Breast epithelium (tissue), 4 donors: ENCODE results near the gene MPZL2. TPM values are rescaled to one million over a fixed set of nuclear protein-coding genes. Genes with fewer than 3 reads are reported as not detected.

Source experiments
- DNase-seq, 2 donors: peaks; one replicate each; pipeline ENCODE4 v3.0.0-alpha.2; 2019; ENCODE audit warnings: low spot score in 2 of 2
- H3K27ac ChIP-seq, 2 donors: fragments of 200-600 bp; sonication (generic) in 1 of 2; one replicate each; pipeline ENCODE4 v1.5.1; 2016 to 2019; ENCODE audit warnings: mild to moderate bottlenecking in 1 of 2
- H3K27me3 ChIP-seq, 2 donors: fragments of 200-600 bp; sonication (generic) in 1 of 2; one replicate each; pipeline versions ENCODE4 v1.5.1 to v1.6.0; 2017 to 2019; ENCODE audit warnings: control low read depth in 1 of 2, mild to moderate bottlenecking in 1 of 2
- H3K36me3 ChIP-seq: fragments of 200-600 bp; one replicate; pipeline ENCODE4 v1.5.1; 2019
- H3K4me1 ChIP-seq, 2 donors: fragments of 200-600 bp; sonication (generic); one replicate each; pipeline ENCODE4 v1.5.1; 2016 to 2019; ENCODE audit warnings: control low read depth in 1 of 2
- H3K4me3 ChIP-seq, 3 donors: fragments of 200-600 bp; sonication (generic); 1 replicate in 2 of 3; 2 replicates in 1 of 3; pipeline ENCODE4 v1.5.1; 2016 to 2019; ENCODE audit warnings: mild to moderate bottlenecking in 3 of 3, moderate library complexity in 2 of 3
- H3K9me3 ChIP-seq, 2 donors: fragments of 200-600 bp; sonication (generic) in 1 of 2; one replicate each; pipeline ENCODE4 v1.5.1; 2016 to 2019; ENCODE audit warnings: control low read depth in 1 of 2
- POLR2A ChIP-seq: fragments of 450-650 bp; IDR thresholded peaks from one replicate; pipeline ENCODE4 v1.6.1; 2016; ENCODE audit warnings: antibody characterized with exemption, mild to moderate bottlenecking, moderate library complexity
- POLR2AphosphoS5 ChIP-seq, 3 donors: sonication (generic); formaldehyde crosslinking; IDR thresholded peaks; one replicate each; pipeline ENCODE4 v1.6.1; 2017; ENCODE audit warnings: antibody characterized with exemption in 3 of 3
- intact Hi-C: fragments of 100-400 bp; cut with DNase I; formaldehyde crosslinking; loops from one replicate; pipeline ENCODE4 v1.15.1; 2023; ENCODE audit warnings: low total_unique reads
- total RNA-seq, 3 donors: library from RNA; depleted of rRNA; stranded (reverse); fragments of >200 nt; gene quantifications; one replicate each; pipeline ENCODE4 v1.1.0, GENCODE V29; 2016
- TF ChIP-seq, protein P1 (sequence below), 3 donors: fragments of 450-650 bp; IDR thresholded peaks; one replicate each; pipeline ENCODE4 v1.5.1; 2016 to 2017; ENCODE audit warnings: antibody characterized with exemption in 3 of 3, mild to moderate bottlenecking in 3 of 3, moderate library complexity in 3 of 3

MPZL2 gene
- total RNA-seq, 3 donors from 2014 or later = 4.6 to 73.1 (median 70.7) TPM

DNA sequence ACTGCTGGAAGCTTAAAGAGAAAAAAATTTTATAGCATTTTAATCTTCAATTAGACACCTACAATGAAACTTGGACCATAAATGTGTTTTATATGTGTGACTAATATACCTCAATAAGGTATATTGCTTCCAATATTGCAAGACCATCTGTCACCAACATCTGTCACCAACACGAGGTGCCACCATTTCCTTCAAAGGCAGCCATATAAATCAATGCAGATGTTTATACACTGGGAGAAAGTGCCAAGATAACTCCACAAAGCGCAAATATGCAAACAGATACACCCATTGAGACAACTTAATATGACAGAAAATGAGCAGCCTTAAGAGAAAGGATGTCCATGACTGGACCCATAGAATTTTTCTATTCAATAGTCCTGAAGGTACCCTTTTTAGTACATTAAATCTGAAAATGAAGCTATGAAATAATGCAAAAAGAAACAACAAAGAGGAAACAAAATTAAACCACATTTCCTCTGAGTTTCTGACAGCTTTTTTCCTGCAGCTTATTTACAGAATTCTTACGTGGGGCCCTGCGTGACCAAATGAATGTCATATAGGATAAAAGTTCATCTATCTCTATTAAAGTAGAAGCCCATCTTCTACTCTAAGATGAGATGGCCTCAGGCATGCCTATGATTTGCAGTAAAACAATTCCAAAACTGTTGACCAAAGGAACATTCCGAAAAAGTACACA, 24.4 kb downstream of the MPZL2 start:
- Histone ChIP-seq H3K4me3 (no peak overlapping the region), H3K9me3 (no peaks in the 10 kb centered on the region), H3K27ac (peak overlapping the region; percentile 92 to 95), H3K36me3 (no peaks in the 10 kb centered on the region), H3K4me1 (peaks cover 0 to 4% of the 10 kb centered on the region in 2 donors), H3K27me3 (no peaks in the 10 kb centered on the region)
- TF ChIP-seq, protein P1, sequence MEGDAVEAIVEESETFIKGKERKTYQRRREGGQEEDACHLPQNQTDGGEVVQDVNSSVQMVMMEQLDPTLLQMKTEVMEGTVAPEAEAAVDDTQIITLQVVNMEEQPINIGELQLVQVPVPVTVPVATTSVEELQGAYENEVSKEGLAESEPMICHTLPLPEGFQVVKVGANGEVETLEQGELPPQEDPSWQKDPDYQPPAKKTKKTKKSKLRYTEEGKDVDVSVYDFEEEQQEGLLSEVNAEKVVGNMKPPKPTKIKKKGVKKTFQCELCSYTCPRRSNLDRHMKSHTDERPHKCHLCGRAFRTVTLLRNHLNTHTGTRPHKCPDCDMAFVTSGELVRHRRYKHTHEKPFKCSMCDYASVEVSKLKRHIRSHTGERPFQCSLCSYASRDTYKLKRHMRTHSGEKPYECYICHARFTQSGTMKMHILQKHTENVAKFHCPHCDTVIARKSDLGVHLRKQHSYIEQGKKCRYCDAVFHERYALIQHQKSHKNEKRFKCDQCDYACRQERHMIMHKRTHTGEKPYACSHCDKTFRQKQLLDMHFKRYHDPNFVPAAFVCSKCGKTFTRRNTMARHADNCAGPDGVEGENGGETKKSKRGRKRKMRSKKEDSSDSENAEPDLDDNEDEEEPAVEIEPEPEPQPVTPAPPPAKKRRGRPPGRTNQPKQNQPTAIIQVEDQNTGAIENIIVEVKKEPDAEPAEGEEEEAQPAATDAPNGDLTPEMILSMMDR (IDR thresholded peaks at IDR 0.05) = no peak
- no peak for TF ChIP-seq POLR2A
- no peak for TF ChIP-seq POLR2AphosphoS5 (IDR thresholded peaks at IDR 0.05)
- intact Hi-C loops = no loop called here
- DNase-seq = no peak

DNA sequence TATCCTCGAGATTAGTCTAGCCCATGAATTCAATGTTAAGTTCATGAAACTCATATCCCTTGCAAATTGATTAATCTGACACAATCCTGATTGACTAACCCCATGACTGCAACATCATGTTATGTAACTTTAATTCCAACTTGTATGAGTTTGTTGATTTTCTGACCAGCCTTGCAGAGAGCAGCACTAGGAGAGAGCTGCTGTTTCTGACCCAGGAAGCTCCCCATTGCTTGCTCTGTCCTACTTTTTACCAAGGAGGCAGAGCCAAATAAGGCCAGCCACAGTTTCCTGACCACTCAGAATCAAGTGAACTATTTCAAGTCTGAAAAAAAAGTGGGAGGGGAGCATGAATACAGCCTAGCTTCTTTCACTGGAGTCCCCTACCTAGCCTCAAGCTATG, 25.2 kb downstream of the MPZL2 start:
- Histone ChIP-seq H3K9me3 (no peaks in the 10 kb centered on the region), H3K27me3 (no peaks in the 10 kb centered on the region), H3K27ac (peak overlapping the region; percentile 20 to 27), H3K36me3 (no peaks in the 10 kb centered on the region), H3K4me1 (peaks cover 0 to 4% of the 10 kb centered on the region in 2 donors), H3K4me3 (no peak overlapping the region)
- TF ChIP-seq POLR2A (no peak), POLR2AphosphoS5 (IDR thresholded peaks at IDR 0.05) (no peak)
- TF ChIP-seq, protein P1 (IDR thresholded peaks at IDR 0.05) = no peak
- intact Hi-C loops = no loop called here
- DNase-seq = no peak

DNA sequence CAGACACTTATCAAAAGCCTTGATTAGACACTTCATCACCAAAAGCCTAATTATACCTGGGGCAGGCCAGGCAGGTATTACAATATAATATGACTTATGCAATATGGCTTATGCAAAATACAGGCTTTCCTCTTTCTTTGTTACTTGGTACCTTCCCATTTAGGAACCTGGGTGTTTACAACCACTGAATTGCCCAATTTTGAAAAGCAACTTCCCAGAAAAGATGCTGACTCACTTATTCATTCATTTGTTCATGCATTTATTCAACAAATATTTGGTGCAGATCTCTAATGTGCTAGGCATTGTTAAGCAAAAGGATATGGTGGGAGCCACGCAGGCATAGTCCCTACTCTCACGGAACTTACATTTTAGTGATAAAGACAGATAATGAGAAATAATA, 25.7 kb downstream of the MPZL2 start:
- no peak for DNase-seq
- no peaks in the 10 kb centered on the region for H3K27me3 ChIP-seq
- no peaks in the 10 kb centered on the region for H3K9me3 ChIP-seq
- TF ChIP-seq POLR2AphosphoS5 (IDR thresholded peaks at IDR 0.05) = no peak
- TF ChIP-seq, protein P1 (IDR thresholded peaks at IDR 0.05) = no peak
- no peak for TF ChIP-seq POLR2A
- peaks cover 0 to 4% of the 10 kb centered on the region in 2 donors for H3K4me1 ChIP-seq
- H3K36me3 ChIP-seq = no peaks in the 10 kb centered on the region
- H3K4me3 ChIP-seq = no peak overlapping the region
- no peak overlapping the region for H3K27ac ChIP-seq
- intact Hi-C loops = no loop called here

DNA sequence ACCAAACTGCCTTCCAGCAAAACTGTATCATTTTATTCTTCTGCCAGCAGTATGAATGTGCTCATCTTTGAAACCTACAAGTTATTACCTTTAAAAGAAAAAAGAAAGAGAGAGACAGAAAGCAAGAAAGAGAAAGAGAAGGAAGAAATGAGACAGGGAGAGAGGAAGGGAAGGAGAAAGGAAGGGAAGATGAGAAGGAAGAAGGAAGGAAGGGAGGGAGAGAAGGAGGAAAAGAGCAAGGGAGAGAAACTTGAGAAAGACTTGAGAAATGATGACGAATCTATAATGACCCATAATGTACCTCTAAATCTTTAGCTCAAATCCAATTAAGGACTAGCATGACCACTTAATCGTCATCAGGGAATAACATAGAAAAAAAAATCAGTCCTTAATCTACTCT, 27.9 kb downstream of the MPZL2 start:
- no peaks in the 10 kb centered on the region for H3K36me3 ChIP-seq
- H3K4me3 ChIP-seq = no peak overlapping the region
- no peaks in the 10 kb centered on the region for H3K9me3 ChIP-seq
- H3K4me1 ChIP-seq = peaks cover 0 to 4% of the 10 kb centered on the region in 2 donors
- H3K27ac ChIP-seq = no peak overlapping the region
- no peak for DNase-seq
- intact Hi-C loops = no loop called here
- TF ChIP-seq POLR2AphosphoS5 (IDR thresholded peaks at IDR 0.05) (no peak), POLR2A (no peak)
- TF ChIP-seq, protein P1 (IDR thresholded peaks at IDR 0.05) = no peak
- no peaks in the 10 kb centered on the region for H3K27me3 ChIP-seq

DNA sequence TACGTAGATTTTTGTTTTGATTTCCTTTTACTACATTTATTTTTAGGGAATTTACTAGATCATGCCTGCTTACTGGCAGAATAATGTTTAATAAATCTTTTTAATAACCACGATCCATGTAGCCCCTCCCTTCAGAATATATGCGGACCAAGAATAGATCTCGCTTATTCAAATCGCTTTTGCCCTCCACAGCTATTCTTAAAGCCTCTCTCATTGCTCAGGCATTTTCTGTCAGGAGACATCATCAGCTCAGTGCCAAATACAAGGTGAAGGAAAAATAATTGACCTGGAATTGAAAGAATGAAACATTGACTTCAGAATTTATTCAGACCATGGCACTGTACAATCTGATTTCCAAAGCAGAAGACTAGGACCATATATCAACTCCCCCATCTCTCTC, 29.3 kb downstream of the MPZL2 start:
- no peak for TF ChIP-seq POLR2A
- TF ChIP-seq, protein P1 (IDR thresholded peaks at IDR 0.05) = no peak
- TF ChIP-seq POLR2AphosphoS5 (IDR thresholded peaks at IDR 0.05) = no peak
- H3K27ac ChIP-seq = no peak overlapping the region
- H3K36me3 ChIP-seq = no peaks in the 10 kb centered on the region
- intact Hi-C loops = no loop called here
- H3K4me1 ChIP-seq = peaks cover 0 to 4% of the 10 kb centered on the region in 2 donors
- H3K4me3 ChIP-seq = no peak overlapping the region
- DNase-seq = no peak
- no peaks in the 10 kb centered on the region for H3K9me3 ChIP-seq
- no peaks in the 10 kb centered on the region for H3K27me3 ChIP-seq
